Fibroblast of gingiva (primary cell): ENCODE data around the gene AGAP9.
"Not testable (repeated sequence)": the region's sequence is repeated elsewhere in the genome, so short reads cannot be mapped to it uniquely, and the experiment has no call there.

Experiments used
- DNase-seq: peaks from one replicate; pipeline ENCODE4 v3.0.0-alpha.2; 2011; ENCODE audit warnings: low read depth

Gene AGAP9

DNA sequence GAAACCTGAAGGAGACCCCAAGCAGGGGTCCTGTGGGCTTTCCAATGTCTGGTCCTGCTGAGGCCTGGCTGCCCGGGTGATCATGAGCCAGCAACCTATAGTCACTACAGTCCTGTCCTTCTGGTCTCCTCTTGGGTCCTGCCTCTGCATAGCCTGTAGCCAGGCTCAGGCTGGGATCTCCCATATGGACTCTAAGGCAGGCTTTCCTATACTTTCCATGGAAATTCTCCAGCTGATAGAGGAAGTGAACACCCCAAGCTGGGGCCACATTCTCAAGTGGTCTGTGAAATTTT is 66.0 kb downstream of the AGAP9 start:
- DNase-seq = no peak

DNA sequence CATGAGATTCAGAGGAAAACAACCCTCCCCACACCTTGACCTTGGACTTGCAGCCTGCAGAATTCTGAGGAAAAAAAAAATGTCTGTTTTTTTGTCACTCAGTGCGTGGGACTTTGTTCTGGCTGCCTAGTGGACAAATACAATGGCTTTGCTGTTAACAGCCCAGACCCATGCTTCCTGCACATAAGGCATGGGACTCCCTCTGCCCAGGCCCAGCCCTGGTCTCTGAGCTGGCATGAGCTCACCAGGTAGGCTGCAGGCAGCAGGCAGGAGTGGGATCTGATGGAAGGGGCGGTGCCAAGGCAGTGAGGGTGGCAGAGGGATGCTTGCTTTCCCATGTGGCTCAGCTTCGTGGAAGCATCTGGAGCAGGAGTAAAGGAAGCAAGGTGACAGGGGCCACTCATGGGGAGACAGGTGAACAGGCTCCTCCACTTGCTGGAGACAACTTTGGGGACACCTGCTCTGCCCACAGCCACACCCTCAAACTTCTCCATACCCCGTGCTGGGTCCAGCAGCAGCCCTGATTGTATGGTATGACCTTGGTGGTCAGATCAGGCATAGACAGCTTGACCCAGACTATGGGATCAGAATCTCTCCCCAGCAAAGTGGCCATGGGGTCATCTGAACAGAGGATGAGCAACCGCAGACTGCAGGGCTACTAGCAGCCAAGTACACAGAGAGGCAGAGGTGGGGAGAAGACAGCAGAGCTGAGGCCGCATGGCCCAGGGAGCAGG is 66.5 kb downstream of the AGAP9 start:
- DNase-seq = no peak

DNA sequence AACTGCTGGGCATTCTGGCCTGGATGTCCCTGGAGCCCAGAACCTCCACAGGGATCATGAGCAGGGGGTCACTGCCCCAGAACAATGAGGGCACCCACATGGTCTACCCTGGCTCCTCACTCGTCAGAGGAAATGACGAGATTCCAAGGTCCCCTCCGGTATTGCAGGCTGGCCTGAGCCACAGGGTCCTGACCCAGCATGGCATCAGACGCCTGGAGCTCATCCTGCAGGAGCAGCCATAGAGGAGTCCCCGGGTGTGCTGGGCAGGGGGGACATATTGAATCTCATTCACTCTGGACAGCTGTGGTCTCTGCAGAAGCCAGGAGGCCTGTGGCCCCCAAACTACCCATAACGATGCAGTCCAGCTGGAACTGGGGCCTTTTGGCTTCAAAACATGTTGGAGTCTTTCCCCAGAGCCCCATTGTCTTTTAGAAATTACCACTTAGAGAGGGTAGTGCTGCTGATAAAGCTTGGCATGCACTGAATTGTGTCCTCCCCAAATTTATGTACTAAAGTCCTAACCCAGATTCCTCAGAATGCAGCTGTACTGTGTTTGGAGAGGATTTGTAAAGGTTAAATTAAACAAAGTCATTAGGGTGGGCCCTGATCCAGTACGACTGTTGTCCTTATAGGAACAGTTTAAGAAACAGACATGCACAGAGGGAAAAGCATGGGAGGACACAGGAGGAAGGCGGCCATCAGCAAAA is 67.2 kb downstream of the AGAP9 start:
- DNase-seq = no peak

DNA sequence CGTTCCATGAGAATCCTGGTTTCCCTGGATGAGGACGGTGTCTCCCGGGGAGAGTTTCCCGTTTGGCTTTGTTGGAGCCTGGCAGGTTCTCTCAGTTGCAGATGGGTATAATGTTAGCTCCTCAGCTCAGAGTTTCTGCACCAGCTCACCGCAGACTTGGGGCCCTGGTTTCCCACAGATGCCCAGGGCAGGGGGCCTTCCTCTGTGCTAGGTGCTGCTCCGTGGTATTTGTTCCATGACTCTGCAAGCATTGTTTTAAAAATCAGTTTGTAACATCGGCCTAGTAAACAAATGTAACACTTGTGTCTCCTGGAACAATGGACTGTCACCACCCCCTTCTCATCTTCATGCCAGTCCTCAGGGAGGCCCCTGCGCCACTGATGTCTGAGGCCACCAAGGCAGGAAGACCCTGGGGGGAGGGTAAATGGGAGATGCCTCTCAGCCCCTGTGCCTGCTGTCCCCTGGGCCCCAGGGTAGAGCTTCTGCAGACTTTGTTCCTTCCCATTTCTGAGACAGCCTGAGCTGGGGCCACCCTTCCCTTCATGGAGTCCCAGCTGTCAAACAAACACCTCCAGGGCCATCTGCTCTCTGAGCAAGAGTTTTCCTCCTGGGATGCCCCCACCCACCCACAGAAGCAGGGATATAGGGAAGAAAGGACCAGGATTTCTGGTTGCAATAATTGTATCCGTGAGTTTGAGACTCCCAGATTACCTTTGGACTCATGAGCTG is 67.9 kb downstream of the AGAP9 start:
- not testable (repeated sequence) for DNase-seq

DNA sequence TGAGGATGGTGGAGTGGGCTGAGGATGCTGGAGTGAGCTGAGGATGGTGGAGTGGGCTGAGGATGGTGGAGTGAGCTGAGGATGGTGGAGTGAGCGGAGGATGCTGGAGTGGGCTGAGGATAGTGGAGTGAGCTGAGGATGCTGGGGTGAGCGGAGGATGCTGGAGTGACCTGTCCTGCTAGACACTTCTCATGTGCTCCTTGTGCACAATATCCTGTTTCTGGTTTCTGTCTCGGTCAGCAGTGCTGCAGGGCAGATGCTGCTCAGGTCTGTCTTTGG is 68.7 kb downstream of the AGAP9 start:
- no peak for DNase-seq

DNA sequence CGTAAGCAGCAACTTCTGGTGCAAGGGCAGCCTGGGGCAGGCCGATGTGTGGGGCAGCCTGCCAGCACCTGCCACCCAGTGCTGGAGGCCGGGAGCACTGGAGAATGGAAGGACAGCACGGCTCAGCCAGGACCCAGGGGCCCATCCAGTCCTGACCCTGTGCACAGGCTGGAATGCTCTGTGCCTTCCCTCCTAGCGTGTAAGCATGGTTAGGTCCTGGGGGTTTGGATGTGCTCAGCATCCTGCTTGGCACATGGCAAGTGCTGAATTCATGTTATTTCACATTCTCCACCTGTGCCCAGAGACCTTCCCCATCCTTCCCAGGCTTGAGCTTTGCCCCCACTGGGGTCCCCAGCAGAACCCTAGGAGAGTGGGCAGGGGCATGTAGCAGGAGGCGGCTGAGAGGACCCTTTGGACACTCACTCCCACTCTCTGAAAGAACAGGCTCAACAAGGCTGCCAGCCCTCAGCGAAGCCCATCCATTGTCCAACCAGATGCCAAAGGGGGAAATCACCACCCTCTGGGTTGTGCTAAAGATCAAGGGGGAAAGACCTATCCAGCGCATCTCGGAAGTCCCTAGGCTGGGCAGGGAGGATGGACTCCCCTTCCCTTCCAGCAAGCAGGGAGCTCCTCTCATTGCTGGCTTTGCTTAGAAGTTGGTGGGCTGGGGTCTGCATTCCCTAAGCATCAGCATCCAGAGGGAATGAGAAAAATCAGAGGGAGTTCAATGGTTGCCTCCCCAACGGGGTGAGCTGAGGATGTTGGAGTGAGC is 69.2 kb downstream of the AGAP9 start:
- no peak for DNase-seq

DNA sequence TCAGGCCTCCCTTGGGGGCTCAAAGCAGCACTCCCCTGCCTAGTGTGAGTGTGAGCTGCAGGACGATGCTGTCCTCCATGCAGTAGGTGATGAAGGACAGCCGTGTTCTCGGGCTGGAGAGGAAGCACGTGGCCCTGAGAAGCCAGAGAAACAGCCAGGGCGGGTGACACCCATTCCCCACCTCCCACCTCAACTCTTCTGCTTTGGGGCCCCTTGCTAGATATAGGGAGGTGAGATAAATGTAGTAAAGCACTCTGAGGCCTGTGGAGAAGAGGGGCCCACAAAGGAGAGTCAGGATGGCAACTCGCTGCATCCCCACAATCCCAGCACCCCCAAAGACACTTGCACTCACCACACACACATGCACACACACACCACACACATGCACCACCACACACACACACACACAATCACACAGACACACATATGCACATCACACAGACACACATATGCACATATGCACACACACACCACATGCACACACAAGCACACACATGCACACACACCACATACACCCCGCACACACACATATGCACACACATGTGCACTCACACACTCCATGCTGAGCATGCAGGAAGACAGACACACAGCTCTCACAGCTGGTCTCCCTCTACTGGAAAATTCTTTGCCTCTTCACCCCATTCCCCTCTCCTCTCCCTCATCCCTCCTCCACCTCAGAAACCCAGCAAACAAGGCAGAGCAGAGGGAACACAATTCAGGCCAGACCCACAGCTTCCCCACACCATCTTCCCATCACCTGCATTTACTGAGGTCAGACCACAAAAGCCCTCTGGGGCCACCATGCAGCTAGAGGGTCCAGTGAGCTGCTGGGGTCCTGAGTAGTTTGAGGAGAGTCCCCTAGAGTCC is 70.1 kb downstream of the AGAP9 start:
- no peak for DNase-seq

DNA sequence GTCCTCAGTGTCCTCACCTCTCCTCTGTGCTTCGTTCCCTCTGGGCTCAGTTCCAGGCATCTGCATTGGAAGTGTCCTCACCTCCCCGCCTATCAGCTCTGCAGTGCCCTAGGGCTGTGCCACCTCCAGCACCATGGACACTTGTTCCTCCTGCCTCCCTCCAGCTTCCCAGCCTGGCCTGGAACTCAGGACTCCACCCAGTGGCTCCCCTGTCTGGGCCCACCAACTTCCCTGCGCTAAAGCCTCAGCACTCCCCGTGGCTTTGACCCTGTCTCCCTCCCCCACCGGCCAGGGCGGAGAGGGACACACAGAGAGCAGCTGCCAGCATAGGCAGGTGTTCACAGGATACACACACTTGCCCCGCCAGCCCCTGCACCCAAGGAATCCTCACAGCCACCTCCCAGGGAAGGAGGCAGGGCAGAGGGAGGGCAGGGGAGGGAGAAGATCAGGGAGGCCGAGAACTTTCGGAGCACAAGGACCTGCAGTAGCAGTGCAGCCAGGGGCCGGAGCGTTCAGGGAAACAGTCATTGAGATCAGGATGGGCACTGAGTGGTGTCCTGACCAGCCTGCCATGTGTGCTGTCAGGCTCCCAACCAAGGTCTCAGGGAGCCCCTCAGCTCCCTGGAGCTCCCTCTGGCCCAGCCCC is 70.8 kb downstream of the AGAP9 start:
- DNase-seq = no peak

DNA sequence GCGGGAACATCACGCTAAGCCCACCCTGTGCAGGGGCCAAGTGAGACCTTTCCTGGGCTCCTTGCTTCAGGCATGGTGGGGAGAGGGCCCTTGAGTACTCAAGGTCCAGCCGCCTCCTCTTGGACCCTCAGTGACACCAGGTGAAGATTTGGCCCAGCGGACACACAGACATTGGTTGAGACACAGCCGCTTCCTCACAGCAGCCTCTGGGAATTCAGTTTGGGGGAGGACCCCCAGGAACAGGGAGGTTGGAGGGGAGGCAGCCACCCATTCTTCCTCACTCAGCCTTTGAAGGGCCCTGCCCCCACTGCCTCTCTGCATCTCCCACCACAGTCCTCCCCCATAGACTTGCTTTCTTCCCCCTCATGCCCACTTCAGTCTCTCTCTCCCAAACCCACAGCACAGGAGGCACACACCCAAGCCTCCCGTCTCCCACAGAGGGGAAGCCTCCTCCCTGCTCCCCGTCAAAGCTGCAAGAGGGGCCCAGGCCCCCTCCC is 71.4 kb downstream of the AGAP9 start:
- no peak for DNase-seq
